Natural killer cell treated with Interleukin-12 subunit alpha and Interleukin-12 subunit beta and Interleukin-15 and Interleukin-18, amount 100 ng/mL, for 72 hours (primary cell): ENCODE results near the gene LZTR1. TPM values are rescaled to one million over a fixed set of nuclear protein-coding genes. Genes with fewer than 3 reads are reported as not detected.

Source experiments
- ATAC-seq, 2 donors: fragments of 150-1000 bp; cut with Tn5 transposase in 1 of 2; sonication (Bioruptor Pico), chemical (Tn5 transposase) in 1 of 2; 2 replicates each; pipeline ENCODE4 v1.10.0; 2021
- DNase-seq: peaks from one replicate; pipeline ENCODE4 v3.0.0; 2022; ENCODE audit warnings: low spot score
- H3K27ac Mint-ChIP-seq, 2 donors: 1 replicate in 1 of 2; 2 replicates in 1 of 2; pipeline ENCODE4 v1.8.0; 2022; ENCODE audit warnings: mixed read lengths in 2 of 2, mild to moderate bottlenecking in 1 of 2, moderate library complexity in 1 of 2
- H3K27me3 Mint-ChIP-seq, 2 donors: 1 replicate in 1 of 2; 2 replicates in 1 of 2; pipeline ENCODE4 v1.8.0; 2022; ENCODE audit warnings: mixed read lengths in 2 of 2
- H3K36me3 Mint-ChIP-seq: one replicate; pipeline ENCODE4 v1.8.0; 2022; ENCODE audit warnings: mixed read lengths
- H3K4me1 Mint-ChIP-seq, 2 donors: 1 replicate in 1 of 2; 2 replicates in 1 of 2; pipeline ENCODE4 v1.8.0; 2022; ENCODE audit warnings: low read depth in 2 of 2, mixed read lengths in 2 of 2, mild to moderate bottlenecking in 1 of 2
- H3K4me3 Mint-ChIP-seq: one replicate; pipeline ENCODE4 v1.8.0; 2022; ENCODE audit warnings: mixed read lengths
- H3K9me3 Mint-ChIP-seq: 2 replicates; pipeline ENCODE4 v1.8.0; 2022; ENCODE audit warnings: mixed read lengths
- total RNA-seq, 2 donors: library from RNA; stranded (reverse); gene quantifications; one replicate each; pipeline ENCODE4 v1.2.3, GENCODE V29; 2022

LZTR1 gene
- total RNA-seq, 2 donors from 2014 or later = 76.2 to 133 TPM

DNA sequence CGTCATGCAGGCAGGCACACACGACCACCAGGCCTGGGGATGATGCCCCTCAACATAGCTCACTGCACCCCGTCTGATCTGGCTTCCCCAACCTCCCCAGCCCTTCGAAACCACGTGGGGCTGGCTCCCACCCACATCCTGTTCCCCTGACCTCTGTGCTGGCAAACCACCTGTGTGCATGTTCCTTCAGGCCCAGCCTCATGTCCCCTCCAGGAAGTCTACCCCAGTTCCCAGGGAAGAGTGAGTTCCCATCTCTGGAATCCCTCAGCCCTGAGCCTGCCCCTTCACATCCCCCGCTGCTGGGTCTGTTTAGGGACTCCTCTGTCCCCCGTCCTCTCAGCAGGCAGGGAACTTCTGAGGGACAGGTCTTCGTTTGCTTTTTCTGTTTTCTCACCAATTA is 43.2 kb downstream of the LZTR1 start:
- ATAC-seq = no peak
- H3K4me3 Mint-ChIP-seq = no peak overlapping the region
- no peaks in the 10 kb centered on the region for H3K9me3 Mint-ChIP-seq
- H3K36me3 Mint-ChIP-seq = no peaks in the 10 kb centered on the region
- H3K4me1 Mint-ChIP-seq = peaks cover 0 to 5% of the 10 kb centered on the region in 2 donors
- DNase-seq = no peak
- H3K27ac Mint-ChIP-seq = no peak overlapping the region
- H3K27me3 Mint-ChIP-seq = peaks cover 3% of the 10 kb centered on the region in 2 donors

DNA sequence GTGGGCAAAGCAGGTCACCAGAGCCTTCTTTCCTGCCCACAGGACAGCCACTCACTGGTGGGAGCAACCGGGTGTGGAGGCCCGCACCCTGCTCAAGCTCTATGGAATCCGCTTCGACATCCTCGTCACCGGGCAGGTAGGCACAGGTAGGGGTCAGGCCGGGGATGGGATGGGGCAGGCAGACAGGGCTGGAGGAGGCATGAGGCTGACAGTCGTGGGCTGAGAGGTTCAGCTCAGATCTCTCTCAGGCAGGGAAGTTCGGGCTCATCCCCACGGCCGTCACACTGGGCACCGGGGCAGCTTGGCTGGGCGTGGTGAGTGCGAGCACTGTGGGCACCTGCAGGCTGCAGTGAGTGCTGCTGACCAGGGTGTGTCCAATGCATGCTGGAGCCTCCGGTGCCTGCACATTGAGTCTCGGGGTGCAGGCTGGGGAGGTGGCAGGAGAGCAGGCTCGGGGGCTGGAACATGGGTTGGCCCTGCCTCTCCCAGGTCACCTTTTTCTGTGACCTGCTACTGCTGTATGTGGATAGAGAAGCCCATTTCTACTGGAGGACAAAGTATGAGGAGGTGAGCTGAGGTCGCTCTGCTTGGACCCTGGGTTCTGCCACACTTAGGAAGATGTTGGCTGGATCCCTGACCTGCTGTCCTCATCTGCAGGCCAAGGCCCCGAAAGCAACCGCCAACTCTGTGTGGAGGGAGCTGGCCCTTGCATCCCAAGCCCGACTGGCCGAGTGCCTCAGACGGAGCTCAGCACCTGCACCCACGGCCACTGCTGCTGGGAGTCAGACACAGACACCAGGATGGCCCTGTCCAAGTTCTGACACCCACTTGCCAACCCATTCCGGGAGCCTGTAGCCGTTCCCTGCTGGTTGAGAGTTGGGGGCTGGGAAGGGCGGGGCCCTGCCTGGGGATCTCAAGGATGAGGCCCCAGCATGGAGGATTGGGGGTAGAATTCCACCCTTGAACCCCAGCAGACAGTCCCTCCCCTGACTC is 44.0 kb downstream of the LZTR1 start:
- DNase-seq (no peak), ATAC-seq (no peak)
- Mint-ChIP-seq H3K27ac (no peak overlapping the region), H3K4me3 (no peak overlapping the region), H3K27me3 (peaks cover 8 to 11% of the 10 kb centered on the region in 2 donors), H3K36me3 (no peaks in the 10 kb centered on the region), H3K9me3 (no peaks in the 10 kb centered on the region), H3K4me1 (peaks cover 0 to 5% of the 10 kb centered on the region in 2 donors)

DNA sequence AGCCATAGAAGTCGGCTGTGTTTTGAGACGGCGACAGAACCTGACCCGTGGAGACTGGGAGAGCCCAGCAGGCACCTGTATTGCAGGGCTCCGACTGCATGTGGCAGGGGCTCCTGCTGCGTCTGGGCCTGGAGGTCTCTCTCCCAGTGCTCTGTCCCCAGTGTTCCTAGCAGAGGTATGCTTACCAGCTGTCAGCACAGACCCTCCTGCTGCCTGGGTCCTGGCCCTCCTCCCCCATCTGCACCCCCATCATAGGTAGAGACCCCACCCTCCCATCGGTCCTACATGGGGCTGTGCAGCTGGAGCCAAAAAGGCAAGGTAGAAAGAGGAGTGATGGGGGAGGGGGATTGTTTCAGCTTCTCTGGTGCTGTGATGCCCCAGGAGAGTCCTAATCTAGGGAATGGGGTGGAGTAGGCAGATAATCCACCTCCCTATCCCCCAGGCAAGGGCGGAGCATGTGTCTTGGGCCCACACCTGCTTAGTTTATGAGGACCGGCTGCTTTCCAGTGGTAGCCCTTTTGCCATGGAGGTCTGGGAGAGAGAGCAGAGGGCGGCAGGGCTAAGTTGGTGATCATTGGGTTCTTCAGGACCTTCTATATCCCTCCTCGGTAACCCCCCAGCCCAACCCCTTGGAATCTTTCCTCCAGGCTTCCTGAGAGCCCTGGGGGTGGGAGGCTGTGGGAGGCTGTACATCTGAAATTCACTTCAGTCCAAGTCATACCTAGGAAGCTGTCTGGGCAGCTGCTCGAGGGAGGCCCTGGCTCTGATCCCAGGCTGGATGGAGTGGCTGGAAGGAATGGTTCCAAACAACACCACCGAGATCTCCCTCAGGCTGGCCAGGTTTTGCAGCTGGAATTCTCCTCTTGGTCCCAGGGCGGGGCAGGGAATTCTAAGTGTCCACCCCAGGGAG is 44.9 kb downstream of the LZTR1 start:
- Mint-ChIP-seq H3K27ac (no peak overlapping the region), H3K4me1 (peaks cover 0 to 5% of the 10 kb centered on the region in 2 donors), H3K4me3 (no peak overlapping the region), H3K27me3 (peaks cover 11 to 14% of the 10 kb centered on the region in 2 donors), H3K9me3 (no peaks in the 10 kb centered on the region), H3K36me3 (no peaks in the 10 kb centered on the region)
- ATAC-seq (no peak), DNase-seq (no peak)

DNA sequence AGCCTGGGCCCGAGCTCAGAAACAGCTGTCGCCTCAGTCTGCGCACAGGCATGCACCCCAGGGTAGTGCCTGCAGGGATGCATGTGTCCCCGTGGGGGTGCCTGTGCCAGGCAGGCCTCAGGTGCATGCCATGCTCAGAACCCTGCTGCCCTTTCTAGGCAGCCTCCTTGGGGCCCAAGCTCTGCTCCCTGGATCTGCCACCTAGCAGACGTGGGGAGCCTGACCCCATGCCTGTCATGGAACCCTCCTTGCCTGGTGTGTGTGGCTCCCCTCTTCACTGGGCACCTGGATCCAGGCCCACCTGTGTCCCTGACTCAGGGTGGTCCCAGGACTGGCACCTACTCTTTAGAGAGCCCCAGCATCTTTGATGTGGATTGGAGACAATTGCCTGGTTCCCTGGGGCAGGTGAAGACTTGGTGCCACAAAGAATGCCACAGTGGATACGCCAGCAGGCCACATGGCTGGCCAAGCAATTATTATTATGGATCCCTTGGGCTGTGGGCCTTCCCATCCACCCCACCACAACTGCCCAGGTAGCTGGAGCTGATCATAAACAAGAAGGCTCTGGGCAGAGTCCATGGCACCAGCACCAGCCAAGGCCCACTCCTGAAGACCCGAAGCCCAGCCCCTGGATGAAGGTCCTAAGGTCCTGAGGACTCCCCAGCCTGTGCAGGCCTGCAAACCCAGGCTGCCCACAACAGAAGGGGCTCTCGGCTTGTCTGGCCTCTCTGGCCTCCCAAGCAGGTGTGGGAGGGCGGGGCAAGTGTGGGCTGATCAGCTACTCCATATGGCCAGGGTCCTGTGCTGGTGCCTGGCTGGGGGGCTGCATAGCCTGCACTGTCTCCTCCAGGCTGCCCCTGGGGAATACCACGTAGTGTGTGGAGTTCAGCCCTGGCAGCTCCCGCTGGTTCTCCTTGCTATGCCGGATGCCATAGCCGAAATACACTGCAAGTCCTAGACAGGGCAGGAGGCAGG is 46.5 kb downstream of the LZTR1 start:
- Mint-ChIP-seq H3K36me3 (no peaks in the 10 kb centered on the region), H3K9me3 (no peaks in the 10 kb centered on the region), H3K27me3 (peaks cover 11 to 14% of the 10 kb centered on the region in 2 donors), H3K4me3 (no peak overlapping the region), H3K4me1 (peaks cover 0 to 5% of the 10 kb centered on the region in 2 donors), H3K27ac (no peak overlapping the region)
- no peak for DNase-seq
- no peak for ATAC-seq

DNA sequence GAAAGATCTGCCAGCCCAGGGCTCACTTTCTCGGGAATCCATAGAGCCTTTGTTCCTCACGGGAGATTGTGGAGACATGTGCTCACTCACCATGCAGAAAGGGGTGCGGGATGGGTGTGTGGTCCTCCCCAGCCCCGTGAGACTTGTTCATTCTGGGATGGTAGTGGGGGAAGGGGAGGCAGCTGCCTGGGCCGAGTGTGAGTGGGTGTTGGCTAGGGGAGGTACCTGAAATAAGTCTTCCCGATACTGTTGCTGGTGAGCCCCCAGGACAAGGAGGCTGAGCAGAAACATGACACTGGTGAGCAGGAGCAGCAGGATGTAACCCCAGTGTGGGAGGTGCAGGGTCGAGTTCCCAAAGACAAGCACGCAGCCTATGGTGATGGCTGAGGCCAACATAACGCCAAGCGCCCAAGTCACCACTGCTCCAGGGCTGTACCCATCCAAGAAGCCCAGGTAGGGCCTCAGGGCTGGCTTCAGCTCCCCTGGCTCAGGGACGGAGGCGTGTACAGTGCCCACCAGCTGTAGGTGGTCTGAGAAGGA is 47.5 kb downstream of the LZTR1 start:
- DNase-seq (no peak), ATAC-seq (no peak)
- Mint-ChIP-seq H3K27ac (no peak overlapping the region), H3K9me3 (no peaks in the 10 kb centered on the region), H3K4me1 (peaks cover 0 to 5% of the 10 kb centered on the region in 2 donors), H3K36me3 (no peaks in the 10 kb centered on the region), H3K4me3 (no peak overlapping the region), H3K27me3 (peaks cover 13 to 14% of the 10 kb centered on the region in 2 donors)

DNA sequence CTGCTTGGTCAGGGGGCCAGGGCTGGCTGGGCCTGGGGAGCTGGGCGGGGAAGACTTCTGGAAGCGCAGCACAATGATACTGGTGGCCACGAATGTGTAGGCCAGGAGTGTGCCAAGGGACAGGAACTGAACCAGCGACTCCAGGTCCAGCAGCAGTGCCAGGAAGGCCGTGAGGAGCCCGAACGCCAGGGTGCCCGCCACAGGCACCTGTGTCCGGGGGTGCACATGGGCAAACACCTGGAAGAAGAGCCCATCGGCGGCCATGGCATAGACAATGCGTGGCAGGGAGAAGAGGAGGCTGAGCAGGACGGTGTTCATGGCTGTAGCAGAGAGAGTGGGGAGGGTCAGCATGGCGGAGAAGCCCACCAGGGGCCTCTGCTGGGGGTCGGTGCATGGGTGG is 47.9 kb downstream of the LZTR1 start:
- no peaks in the 10 kb centered on the region for H3K36me3 Mint-ChIP-seq
- H3K9me3 Mint-ChIP-seq = no peaks in the 10 kb centered on the region
- DNase-seq = no peak
- no peak overlapping the region for H3K27ac Mint-ChIP-seq
- H3K27me3 Mint-ChIP-seq = peaks cover 14% of the 10 kb centered on the region in 2 donors
- H3K4me3 Mint-ChIP-seq = no peak overlapping the region
- no peak for ATAC-seq
- H3K4me1 Mint-ChIP-seq = peaks cover 0 to 5% of the 10 kb centered on the region in 2 donors

DNA sequence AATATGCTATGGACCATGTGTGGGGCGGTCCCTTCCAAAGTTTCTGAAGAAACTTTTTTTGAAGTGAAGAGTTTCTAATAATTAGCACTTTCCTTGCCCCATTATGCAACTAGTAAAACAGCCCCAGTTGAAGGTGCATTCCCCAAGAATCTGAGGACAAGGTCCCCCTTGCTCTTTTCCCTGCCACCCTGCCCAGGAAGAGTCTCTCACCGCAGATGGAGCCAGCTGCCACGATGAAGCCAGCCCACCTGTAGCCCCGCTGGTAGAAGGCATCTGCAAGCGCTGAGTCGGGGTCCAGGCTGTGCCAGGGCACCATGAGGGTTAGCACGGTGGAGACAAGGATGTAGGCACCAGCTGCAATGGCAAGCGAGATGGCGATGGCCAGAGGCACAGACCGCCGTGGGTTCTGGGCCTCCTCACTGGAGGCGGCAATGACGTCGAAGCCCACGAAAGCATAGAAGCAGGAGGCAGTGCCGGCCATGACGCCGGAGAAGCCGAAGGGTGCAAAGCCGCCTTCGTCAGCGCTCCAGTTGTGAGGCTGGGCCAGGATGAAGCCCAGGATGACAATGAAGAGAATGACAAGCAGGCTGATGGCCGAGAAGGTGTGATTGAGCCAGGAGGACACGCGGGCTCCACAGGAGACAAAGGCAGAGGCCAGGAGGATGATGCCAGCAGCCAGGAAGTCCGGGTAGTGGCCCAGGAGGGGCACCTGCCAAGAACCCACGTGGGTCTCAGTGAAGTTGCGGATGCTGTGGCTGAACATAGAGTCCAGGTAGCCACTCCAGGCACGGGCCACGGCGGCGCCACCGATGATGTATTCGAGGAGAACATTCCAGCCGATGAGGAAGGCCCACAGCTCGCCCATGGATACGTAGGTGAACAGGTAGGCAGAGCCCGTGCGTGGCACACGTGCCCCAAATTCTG is 48.8 kb downstream of the LZTR1 start:
- Mint-ChIP-seq H3K27ac (no peak overlapping the region), H3K4me1 (no peaks in the 10 kb centered on the region), H3K36me3 (no peaks in the 10 kb centered on the region), H3K9me3 (no peaks in the 10 kb centered on the region), H3K27me3 (peaks cover 14 to 17% of the 10 kb centered on the region in 2 donors), H3K4me3 (no peak overlapping the region)
- ATAC-seq (no peak), DNase-seq (no peak)

DNA sequence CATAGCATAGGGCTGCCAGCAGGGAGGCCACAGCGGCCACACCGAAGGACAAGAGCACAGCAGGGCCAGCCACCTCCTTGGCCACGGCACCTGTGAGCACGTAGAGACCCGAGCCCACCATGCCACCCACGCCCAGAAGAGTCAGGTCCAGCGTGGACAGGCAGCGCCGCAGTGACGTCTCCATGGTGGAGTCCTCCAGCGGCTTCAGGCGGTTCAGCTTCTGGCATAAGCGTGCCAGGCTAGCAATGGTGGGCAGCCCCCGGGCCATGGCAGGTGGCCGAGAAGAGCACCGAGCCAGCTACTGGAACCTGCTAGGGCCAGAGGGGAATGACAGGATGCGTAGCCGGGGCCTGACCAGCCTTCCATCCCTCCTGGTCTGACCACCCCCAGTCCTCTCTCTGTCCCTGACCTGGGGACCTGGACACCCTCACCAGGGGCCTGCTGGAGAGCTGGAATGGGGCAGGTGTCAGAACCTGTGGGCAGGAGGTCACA is 49.5 kb downstream of the LZTR1 start:
- Mint-ChIP-seq H3K4me1 (no peaks in the 10 kb centered on the region), H3K4me3 (no peak overlapping the region), H3K27me3 (peaks cover 14 to 17% of the 10 kb centered on the region in 2 donors), H3K27ac (no peak overlapping the region), H3K9me3 (no peaks in the 10 kb centered on the region), H3K36me3 (no peaks in the 10 kb centered on the region)
- ATAC-seq (no peak), DNase-seq (no peak)

DNA sequence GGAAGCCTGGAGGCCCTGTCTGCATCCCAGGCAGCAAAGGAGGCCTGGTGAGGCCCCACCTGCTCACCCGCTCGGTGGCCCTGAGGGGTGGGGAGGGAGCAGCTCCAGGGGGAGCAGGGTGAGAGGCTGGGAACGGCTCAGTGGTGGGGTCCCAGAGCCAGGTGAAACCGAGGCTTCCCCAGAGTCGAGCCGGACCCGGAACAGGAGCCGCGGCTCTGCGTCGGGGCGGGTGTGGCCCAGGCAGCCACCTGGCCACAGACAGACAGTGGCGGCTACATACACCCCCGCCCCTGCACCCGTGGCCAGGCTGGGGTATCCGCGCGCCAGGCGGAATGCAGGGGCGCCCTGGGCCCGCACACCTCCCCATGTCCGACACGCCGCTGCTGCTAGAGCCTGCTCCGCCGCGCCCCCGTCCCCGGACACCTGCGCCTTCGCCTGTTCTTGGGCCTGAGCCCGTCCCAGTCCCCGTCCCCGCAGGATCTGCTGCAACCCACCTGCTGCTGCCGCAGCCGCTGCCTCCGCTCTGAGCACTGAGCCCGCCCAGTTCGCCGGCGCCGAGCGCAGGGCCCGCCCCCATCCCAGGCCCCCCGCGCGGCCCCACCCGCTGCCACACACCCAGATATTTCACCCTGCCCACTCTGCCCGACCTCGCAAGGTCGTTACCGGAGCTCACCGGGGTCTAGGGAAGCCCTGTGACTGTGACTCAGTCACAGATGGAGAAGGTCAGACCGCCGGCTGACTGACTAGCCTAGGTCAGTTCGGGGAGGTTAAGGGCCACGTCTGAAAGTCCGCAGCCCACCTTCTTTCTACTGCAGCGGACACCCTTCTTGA is 50.2 kb downstream of the LZTR1 start, which contains the start of gene SLC7A4:
Gene SLC7A4 (minus strand): TSS at position 525 of the 831 bp plus-strand sequence. CDS start 749 bp downstream, outside the sequence.
- Mint-ChIP-seq H3K9me3 (no peaks in the 10 kb centered on the region), H3K4me1 (no peaks in the 10 kb centered on the region), H3K27me3 (peaks cover 14 to 17% of the 10 kb centered on the region in 2 donors), H3K36me3 (no peaks in the 10 kb centered on the region), H3K4me3 (no peak within 1 kb of the TSS), H3K27ac (no peak within 1 kb of the TSS)
- DNase-seq = no peak
- peak in 1 of 2 donors; percentile 32 for ATAC-seq

DNA sequence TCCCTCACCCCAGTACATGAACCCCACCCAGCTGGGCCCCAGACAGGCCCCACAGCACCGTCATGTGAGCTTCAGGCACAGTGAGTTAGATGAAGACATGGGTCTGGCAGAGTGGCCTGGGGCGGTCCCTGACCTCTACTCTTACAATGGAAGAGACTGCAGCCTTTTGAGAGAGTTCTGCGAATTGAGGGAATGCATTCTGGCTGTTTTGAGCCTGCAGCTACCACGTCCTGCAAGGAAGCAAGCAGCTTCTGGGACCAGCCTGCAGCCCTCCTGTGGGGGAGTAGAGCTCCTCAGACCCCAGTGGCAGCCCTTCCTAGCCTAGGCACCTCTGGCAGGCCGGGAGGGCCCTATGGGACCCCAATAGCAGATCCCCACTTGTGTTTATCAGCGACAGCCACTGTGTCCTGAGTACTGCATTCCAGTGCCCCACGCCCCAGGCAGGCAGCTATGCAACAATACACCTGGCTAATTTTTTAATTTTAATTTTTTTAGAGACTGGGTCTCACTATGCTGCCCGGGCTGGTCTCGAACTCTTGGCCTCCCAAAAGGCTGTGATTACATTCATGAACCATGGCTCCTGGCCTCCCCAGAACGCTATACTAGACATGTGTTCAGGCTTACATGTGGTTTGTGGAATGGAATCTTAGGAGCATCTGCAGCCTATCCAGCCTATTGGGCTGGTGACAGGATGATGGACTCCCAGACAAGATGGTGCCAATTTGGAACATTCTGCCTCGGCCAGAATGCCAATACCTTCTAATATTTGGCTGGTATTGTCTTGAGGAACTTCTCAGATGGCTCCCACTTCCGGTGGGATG is 51.0 kb downstream of the LZTR1 start:
- Mint-ChIP-seq H3K36me3 (no peaks in the 10 kb centered on the region), H3K27me3 (peaks cover 14 to 17% of the 10 kb centered on the region in 2 donors), H3K4me1 (no peaks in the 10 kb centered on the region), H3K27ac (no peak overlapping the region), H3K9me3 (no peaks in the 10 kb centered on the region), H3K4me3 (no peak overlapping the region)
- ATAC-seq (no peak), DNase-seq (no peak)
